NCI-H146 (cell line): ENCODE data around the gene TMEM203.

Experiments used
- DNase-seq: peaks from one replicate; lab custom pipeline; 2025; lab: John Stamatoyannopoulos, UW

The TMEM203 gene

GRCh38 chr9:137230705-137231371 is 25.4 kb upstream of the TMEM203 start, which contains the start of gene SLC34A3:
Gene SLC34A3 (plus strand): TSS chr9:137230901. CDS start chr9:137231703, 802 bp downstream.
- DNase-seq: no peak

- no peak for DNase-seq
Observed at GRCh38 chr9:137229903-137230704, 24.7 kb upstream of the TMEM203 start.

- DNase-seq: no peak
Observed at GRCh38 chr9:137228968-137229896, 23.8 kb upstream of the TMEM203 start.

GRCh38 chr9:137228506-137228967 is 23.1 kb upstream of the TMEM203 start:
- peak; percentile 46 for DNase-seq

GRCh38 chr9:137227853-137228505 is 22.5 kb upstream of the TMEM203 start:
- peak; percentile 29 for DNase-seq

- peak; percentile 63 for DNase-seq
Observed at GRCh38 chr9:137227054-137227852, 21.8 kb upstream of the TMEM203 start, which contains the start of gene RNF224. Gene RNF224 (plus strand): TSS chr9:137227502. CDS start chr9:137228336, 834 bp downstream.

GRCh38 chr9:137226338-137227053 is 21.0 kb upstream of the TMEM203 start:
- no peak for DNase-seq

GRCh38 chr9:137225699-137226331 is 20.4 kb upstream of the TMEM203 start:
- no peak for DNase-seq

GRCh38 chr9:137224830-137225694 is 19.6 kb upstream of the TMEM203 start, which contains the start of gene CYSRT1:
Gene CYSRT1 (plus strand): TSS chr9:137225174. CDS start chr9:137225622, 448 bp downstream.
- DNase-seq: no peak

- DNase-seq: peak; percentile 96
Observed at GRCh38 chr9:137223078-137223970, 17.9 kb upstream of the TMEM203 start.

- peak; percentile 57 for DNase-seq
Observed at GRCh38 chr9:137222190-137223077, 17.0 kb upstream of the TMEM203 start, which contains the start of gene RNF208. Gene RNF208 (minus strand): TSS chr9:137222240. CDS start chr9:137221212, 1,028 bp downstream.

- DNase-seq: peak; percentile 45
Observed at GRCh38 chr9:137221506-137222111, 16.2 kb upstream of the TMEM203 start.

GRCh38 chr9:137221095-137221505 is 15.7 kb upstream of the TMEM203 start:
- no peak for DNase-seq

GRCh38 chr9:137220317-137221094 is 15.1 kb upstream of the TMEM203 start:
- no peak for DNase-seq
